GM10266 (cell line): Measurements from ENCODE around the gene ANKRD55.
"Not testable (repeated sequence)": the region's sequence is repeated elsewhere in the genome, so short reads cannot be mapped to it uniquely, and the experiment has no call there.

ENCODE experiments used
- DNase-seq: peaks from one replicate; pipeline ENCODE4 v3.0.0; 2012; ENCODE audit errors: extremely low spot score
- TF ChIP-seq, protein P1 (sequence below): IDR thresholded peaks from 2 replicates; pipeline ENCODE4 v1.5.1; 2012; ENCODE audit warnings: mild to moderate bottlenecking, low read depth; ENCODE audit not compliant: control insufficient read depth, insufficient read depth; ENCODE audit errors: missing control alignments

The ANKRD55 gene

GRCh38 chr5:56253126-56253525 is 20.0 kb upstream of the ANKRD55 start:
- TF ChIP-seq, protein P1, sequence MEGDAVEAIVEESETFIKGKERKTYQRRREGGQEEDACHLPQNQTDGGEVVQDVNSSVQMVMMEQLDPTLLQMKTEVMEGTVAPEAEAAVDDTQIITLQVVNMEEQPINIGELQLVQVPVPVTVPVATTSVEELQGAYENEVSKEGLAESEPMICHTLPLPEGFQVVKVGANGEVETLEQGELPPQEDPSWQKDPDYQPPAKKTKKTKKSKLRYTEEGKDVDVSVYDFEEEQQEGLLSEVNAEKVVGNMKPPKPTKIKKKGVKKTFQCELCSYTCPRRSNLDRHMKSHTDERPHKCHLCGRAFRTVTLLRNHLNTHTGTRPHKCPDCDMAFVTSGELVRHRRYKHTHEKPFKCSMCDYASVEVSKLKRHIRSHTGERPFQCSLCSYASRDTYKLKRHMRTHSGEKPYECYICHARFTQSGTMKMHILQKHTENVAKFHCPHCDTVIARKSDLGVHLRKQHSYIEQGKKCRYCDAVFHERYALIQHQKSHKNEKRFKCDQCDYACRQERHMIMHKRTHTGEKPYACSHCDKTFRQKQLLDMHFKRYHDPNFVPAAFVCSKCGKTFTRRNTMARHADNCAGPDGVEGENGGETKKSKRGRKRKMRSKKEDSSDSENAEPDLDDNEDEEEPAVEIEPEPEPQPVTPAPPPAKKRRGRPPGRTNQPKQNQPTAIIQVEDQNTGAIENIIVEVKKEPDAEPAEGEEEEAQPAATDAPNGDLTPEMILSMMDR = no peak
- no peak for DNase-seq

GRCh38 chr5:56251918-56252553 is 18.9 kb upstream of the ANKRD55 start:
- TF ChIP-seq, protein P1 = no peak
- DNase-seq = no peak

GRCh38 chr5:56251440-56251839 is 18.3 kb upstream of the ANKRD55 start:
- no peak for DNase-seq
- TF ChIP-seq, protein P1 = no peak

- DNase-seq = no peak
- TF ChIP-seq, protein P1 = no peak
These were observed 16.9 kb upstream of the ANKRD55 start for GRCh38 chr5:56250011-56250410.

DNA sequence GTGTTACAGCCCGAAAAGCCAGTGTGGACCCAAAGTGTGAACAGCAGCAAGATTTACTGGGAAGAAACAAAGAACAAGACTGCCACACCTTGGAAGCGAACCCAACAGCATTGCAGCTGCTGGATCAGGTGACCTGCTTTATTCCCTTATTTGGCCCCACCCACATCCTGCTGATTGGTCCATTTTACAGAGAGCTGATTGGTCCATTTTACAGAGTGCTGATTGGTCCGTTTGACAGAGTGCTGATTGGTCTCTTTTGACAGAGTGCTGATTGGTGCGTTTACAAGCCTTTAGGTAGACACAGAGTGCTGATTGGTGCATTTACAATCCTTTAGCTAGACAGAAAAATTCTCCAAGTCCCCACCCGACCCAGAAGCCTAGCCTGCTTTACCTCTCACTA is 16.0 kb upstream of the ANKRD55 start:
- DNase-seq = not testable (repeated sequence)

DNA sequence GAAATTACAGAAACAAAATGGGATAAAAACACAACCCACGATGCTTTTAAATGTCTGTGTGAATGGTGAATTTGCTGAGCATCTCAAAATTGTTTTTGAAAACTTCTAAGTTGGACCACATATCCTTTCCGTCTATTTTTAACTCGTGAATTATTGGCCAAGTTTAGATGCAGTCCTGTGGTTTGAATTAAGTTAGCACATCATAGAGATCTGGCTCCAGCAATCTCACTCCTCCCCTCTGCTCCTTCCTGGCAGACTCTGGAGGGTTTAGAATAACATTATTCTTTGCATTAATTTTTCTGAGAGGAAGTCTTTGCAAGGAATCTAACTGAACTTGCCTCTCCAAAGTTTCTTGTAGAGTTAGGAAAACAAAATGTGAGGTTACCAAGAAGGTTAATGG is 14.5 kb upstream of the ANKRD55 start:
- TF ChIP-seq, protein P1 = no peak

GRCh38 chr5:56246769-56247168 is 13.6 kb upstream of the ANKRD55 start:
- TF ChIP-seq, protein P1 = no peak
- no peak for DNase-seq

More for the DNA sequence above, 14.5 kb upstream of the ANKRD55 start:
- no peak for DNase-seq

DNA sequence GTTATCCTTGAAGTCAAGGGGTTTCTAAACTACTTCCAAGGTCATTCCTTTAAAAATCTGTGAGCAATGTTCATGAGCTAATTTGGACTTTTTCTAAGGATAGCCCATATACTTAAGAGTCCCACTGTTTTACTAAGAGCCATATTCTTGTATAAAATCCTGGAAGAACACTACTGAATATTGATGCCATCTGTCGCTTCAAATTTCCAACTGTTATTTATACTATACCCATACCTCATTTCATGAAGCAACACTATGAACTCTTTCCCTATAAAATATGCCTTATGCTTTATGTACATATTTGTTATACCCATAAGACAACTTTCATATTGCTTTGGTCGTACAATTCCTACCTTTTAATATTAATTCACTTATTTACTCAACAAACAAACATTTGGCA is 12.4 kb upstream of the ANKRD55 start:
- TF ChIP-seq, protein P1 = no peak
- DNase-seq = no peak
